ENCODE data around the gene RALGAPB.

Gene RALGAPB

DNA sequence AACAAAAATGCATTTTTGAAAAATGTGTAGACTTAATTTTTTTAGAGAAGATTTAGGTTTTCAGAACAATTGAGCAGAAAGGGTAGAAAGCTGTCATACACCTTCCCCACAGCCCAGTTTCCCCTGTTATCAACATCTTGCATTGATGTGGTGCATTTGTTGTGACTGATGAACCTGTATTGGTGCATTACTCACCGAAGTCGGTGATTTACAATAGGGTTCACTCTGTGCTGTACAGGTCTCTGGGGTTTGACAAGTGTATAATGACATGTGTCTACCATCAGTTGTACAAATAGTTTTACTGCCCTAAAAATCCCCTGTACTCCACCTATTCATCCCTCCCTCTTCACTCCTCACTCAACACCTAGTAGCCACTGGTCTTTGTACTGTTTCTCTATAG lies 84.5 kb downstream of the RALGAPB start:
- DNase-seq (ENCODE audit: low read depth) = no peak
- TF ChIP-seq, protein P1, sequence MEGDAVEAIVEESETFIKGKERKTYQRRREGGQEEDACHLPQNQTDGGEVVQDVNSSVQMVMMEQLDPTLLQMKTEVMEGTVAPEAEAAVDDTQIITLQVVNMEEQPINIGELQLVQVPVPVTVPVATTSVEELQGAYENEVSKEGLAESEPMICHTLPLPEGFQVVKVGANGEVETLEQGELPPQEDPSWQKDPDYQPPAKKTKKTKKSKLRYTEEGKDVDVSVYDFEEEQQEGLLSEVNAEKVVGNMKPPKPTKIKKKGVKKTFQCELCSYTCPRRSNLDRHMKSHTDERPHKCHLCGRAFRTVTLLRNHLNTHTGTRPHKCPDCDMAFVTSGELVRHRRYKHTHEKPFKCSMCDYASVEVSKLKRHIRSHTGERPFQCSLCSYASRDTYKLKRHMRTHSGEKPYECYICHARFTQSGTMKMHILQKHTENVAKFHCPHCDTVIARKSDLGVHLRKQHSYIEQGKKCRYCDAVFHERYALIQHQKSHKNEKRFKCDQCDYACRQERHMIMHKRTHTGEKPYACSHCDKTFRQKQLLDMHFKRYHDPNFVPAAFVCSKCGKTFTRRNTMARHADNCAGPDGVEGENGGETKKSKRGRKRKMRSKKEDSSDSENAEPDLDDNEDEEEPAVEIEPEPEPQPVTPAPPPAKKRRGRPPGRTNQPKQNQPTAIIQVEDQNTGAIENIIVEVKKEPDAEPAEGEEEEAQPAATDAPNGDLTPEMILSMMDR (IDR thresholded peaks at IDR 0.05; ENCODE audit: low read length, missing control alignments) = no peak
- H3K4me3 ChIP-seq (replicated peaks; ENCODE audit: low read depth, low read length) = no peak overlapping the region

GRCh38 chr20:38558596-38559360 lies 86.1 kb downstream of the RALGAPB start:
- TF ChIP-seq, protein P1 (IDR thresholded peaks at IDR 0.05; ENCODE audit: low read length, missing control alignments) = no peak
- no peak for DNase-seq (ENCODE audit: low read depth)
- no peak overlapping the region for H3K4me3 ChIP-seq (replicated peaks; ENCODE audit: low read depth, low read length)

- TF ChIP-seq, protein P1 (IDR thresholded peaks at IDR 0.05; ENCODE audit: low read length, missing control alignments) = no peak
- no peak for DNase-seq (ENCODE audit: low read depth)
- H3K4me3 ChIP-seq (replicated peaks; ENCODE audit: low read depth, low read length) = no peak overlapping the region
Observed at GRCh38 chr20:38559764-38560163, 87.1 kb downstream of the RALGAPB start.

DNA sequence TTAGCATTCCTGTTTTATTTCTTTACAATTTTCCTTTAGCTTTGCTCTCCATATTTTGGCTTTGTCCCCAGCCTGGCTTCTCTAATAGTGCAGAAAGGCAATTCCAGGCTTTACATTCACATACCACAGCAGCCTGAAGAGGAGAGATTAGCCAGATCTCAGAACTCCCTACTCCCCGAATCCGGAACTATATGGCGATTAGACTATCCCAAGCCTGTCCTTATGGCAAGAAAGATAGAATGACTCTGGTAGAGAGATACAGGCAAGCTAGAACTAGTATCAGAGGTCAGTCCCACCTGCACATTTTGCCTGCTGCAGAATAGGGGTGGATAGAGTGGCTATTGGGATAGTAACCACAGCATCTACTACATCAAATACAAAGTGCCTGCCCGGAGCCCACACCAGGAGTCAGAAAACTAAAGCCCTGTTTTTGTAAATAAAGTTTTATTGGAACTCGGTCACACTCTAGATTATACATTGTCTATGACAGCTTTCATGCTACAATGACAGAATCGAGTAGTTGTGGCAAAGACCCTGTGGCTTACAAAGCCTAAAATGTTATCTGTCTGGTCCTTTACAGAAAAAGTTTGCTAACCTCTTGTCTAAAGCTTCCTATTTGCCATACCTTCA lies 91.3 kb downstream of the RALGAPB start:
- DNase-seq (ENCODE audit: low read depth) = no peak
- TF ChIP-seq, protein P1 (IDR thresholded peaks at IDR 0.05; ENCODE audit: low read length, missing control alignments) = no peak

GRCh38 chr20:38564680-38565079 lies 92.0 kb downstream of the RALGAPB start:
- TF ChIP-seq, protein P1 (IDR thresholded peaks at IDR 0.05; ENCODE audit: low read length, missing control alignments) = no peak
- DNase-seq (ENCODE audit: low read depth) = no peak

More for the DNA sequence above, 91.3 kb downstream of the RALGAPB start:
- H3K4me3 ChIP-seq (replicated peaks; ENCODE audit: low read depth, low read length) = no peak overlapping the region

GRCh38 chr20:38566036-38566598 lies 93.5 kb downstream of the RALGAPB start:
- no peak for DNase-seq (ENCODE audit: low read depth)
- H3K4me3 ChIP-seq (replicated peaks; ENCODE audit: low read depth, low read length) = no peak overlapping the region
- TF ChIP-seq, protein P1 (IDR thresholded peaks at IDR 0.05; ENCODE audit: low read length, missing control alignments) = no peak

More at GRCh38 chr20:38564680-38565079, 92.0 kb downstream of the RALGAPB start:
- H3K4me3 ChIP-seq (replicated peaks; ENCODE audit: low read depth, low read length) = no peak overlapping the region

All from fibroblast of pulmonary artery (primary cell).